ENCODE measurements around the gene AKAP13.

DNA sequence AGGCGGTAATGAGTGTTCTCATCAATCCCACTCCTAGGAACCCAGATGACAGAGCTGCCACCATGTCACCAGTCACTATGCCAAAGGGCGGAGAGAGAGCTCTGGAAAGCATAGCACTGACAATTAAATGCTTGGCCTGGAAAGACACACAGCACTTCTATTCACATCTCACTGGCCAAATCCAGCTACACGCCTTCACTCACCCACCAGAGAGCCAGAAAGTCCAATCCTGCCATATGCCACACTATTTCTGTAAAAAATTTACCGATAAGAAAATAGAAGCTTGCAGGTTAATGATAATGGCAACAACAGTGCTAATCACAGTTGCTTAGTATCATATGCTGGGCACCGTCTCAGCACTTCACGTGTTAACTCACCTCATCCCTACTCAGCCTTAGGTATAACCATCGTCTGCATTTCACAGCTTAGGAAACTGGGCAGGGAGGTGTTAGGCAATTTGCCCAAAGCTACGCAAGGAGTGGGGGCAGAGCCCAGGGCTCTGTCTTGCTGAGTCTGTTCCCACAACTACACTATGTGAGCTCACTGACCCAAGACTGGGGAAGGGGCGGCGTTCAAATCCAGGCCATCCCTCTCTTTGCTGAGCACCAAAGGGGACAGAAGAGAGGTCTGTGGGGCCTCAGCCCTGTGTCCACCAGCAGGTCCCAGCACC lies 397.8 kb downstream of the AKAP13 start:
- TF ChIP-seq GATA2 (IDR thresholded peaks at IDR 0.05; ENCODE audit: low read depth, low read length): no peak
- no peak for TF ChIP-seq GATA3 (IDR thresholded peaks at IDR 0.05; ENCODE audit: low read depth, low read length)
